IMR-90 (cell line): Measurements from ENCODE around the gene STAT6. TPM values are rescaled to one million over a fixed set of nuclear protein-coding genes. Genes with fewer than 3 reads are reported as not detected.

Source experiments
- ATAC-seq: fragments of 200-7000 bp; cut with Tn5 transposase; 2 replicates; pipeline ENCODE4 v1.9.1; 2020; ENCODE audit warnings: low read depth, mild to moderate bottlenecking, moderate library complexity
- BruUV-seq: library from RNA; stranded (reverse); fragments of 400-500 nt; replicated peaks from 2 replicates; lab custom pipeline; 2021; lab: Mats Ljungman, UMichigan
- CTCF ChIA-PET: fragments of 300-600 bp; formaldehyde crosslinking; extraction: SDS; loops from one replicate; lab custom pipeline; 2021; ENCODE audit warnings: antibody characterized with exemption; lab: Yijun Ruan, JAX
- POLR2A ChIA-PET: fragments of 300-600 bp; sonication (Branson Sonifier 250); formaldehyde crosslinking; loops from one replicate; lab custom pipeline; 2022; ENCODE audit warnings: antibody characterized with exemption; ENCODE audit not compliant: unreplicated experiment; lab: Charles Lee
- DNase-seq: peaks from one replicate; pipeline ENCODE4 v3.0.0; 2013
- H2AFZ ChIP-seq: replicated peaks from 2 replicates; pipeline ENCODE3; 2013; ENCODE audit warnings: low read length, mild to moderate bottlenecking; ENCODE audit not compliant: poor library complexity
- H2AK5ac ChIP-seq: 2 replicates; pipeline ENCODE4 v1.6.1; 2013; ENCODE audit warnings: low read depth, low read length, inconsistent platforms
- H2AK9ac ChIP-seq: replicated peaks from 2 replicates; pipeline ENCODE3; 2013; ENCODE audit warnings: mild to moderate bottlenecking, low read depth, low read length, moderate library complexity; ENCODE audit not compliant: poor library complexity
- H2BK120ac ChIP-seq: 2 replicates; pipeline ENCODE4 v1.6.1; 2013; ENCODE audit warnings: low read depth, low read length, inconsistent platforms
- H2BK15ac ChIP-seq: 3 replicates; pipeline ENCODE4 v1.6.1; 2013; ENCODE audit warnings: low read depth, low read length, inconsistent platforms
- H2BK20ac ChIP-seq: 2 replicates; pipeline ENCODE4 v1.6.1; 2013; ENCODE audit warnings: low read depth, mild to moderate bottlenecking, inconsistent platforms, low read length, moderate library complexity
- H2BK5ac ChIP-seq: 2 replicates; pipeline ENCODE4 v1.6.1; 2013; ENCODE audit warnings: mild to moderate bottlenecking, low read depth, low read length, inconsistent platforms; ENCODE audit not compliant: poor library complexity, severe bottlenecking
- H3K14ac ChIP-seq: replicated peaks from 2 replicates; pipeline ENCODE4 v1.6.1; 2013; ENCODE audit warnings: low read depth, low read length, inconsistent platforms
- H3K18ac ChIP-seq: 2 replicates; pipeline ENCODE4 v1.6.1; 2013; ENCODE audit warnings: low read depth, low read length, control low read depth
- H3K23ac ChIP-seq: 2 replicates; pipeline ENCODE4 v1.6.1; 2013; ENCODE audit warnings: low read depth, low read length, inconsistent platforms
- H3K27ac ChIP-seq: 2 replicates; pipeline ENCODE4 v1.5.1; 2013; ENCODE audit warnings: mild to moderate bottlenecking, control low read depth, low read length; ENCODE audit not compliant: insufficient read depth
- H3K27me3 ChIP-seq: 2 replicates; pipeline ENCODE4 v1.6.1; 2013; ENCODE audit warnings: low read length; ENCODE audit not compliant: control insufficient read depth, insufficient read depth
- H3K36me3 ChIP-seq: 2 replicates; pipeline ENCODE4 v1.6.1; 2013; ENCODE audit warnings: low read length, mixed read lengths; ENCODE audit not compliant: control insufficient read depth, insufficient read depth
- H3K4ac ChIP-seq: 2 replicates; pipeline ENCODE4 v1.6.1; 2013; ENCODE audit warnings: low read depth, low read length, inconsistent platforms
- H3K4me1 ChIP-seq: 2 replicates; pipeline ENCODE4 v1.6.1; 2013; ENCODE audit warnings: low read length, mixed read lengths; ENCODE audit not compliant: control insufficient read depth, insufficient read depth
- H3K4me2 ChIP-seq: 2 replicates; pipeline ENCODE4 v1.6.1; 2013; ENCODE audit warnings: low read depth, mild to moderate bottlenecking, control low read depth, low read length, moderate library complexity
- H3K4me3 ChIP-seq: 2 replicates; pipeline ENCODE4 v1.5.1; 2013; ENCODE audit warnings: low read depth, mild to moderate bottlenecking, control low read depth, low read length, moderate library complexity; ENCODE audit not compliant: insufficient read depth
- H3K56ac ChIP-seq: 2 replicates; pipeline ENCODE4 v1.6.1; 2013; ENCODE audit warnings: low read length, inconsistent platforms; ENCODE audit not compliant: insufficient read depth; ENCODE audit errors: extremely low read depth
- H3K79me1 ChIP-seq, 2 experiments: 2 replicates each; pipeline ENCODE4 v1.6.1; 2013; ENCODE audit warnings: low read length in 2 of 2, inconsistent platforms in 1 of 2, low read depth in 1 of 2
- H3K9ac ChIP-seq: 2 replicates; pipeline ENCODE4 v1.6.1; 2013; ENCODE audit warnings: low read depth, low read length, control low read depth
- H3K9me1 ChIP-seq: 2 replicates; pipeline ENCODE4 v1.6.1; 2013; ENCODE audit warnings: low read length, inconsistent platforms; ENCODE audit not compliant: insufficient read depth
- H3K9me3 ChIP-seq: 2 replicates; pipeline ENCODE4 v1.6.1; 2013; ENCODE audit warnings: low read length; ENCODE audit not compliant: control insufficient read depth, insufficient read depth
- H4K20me1 ChIP-seq: 2 replicates; pipeline ENCODE4 v1.6.1; 2013; ENCODE audit warnings: low read length, inconsistent platforms; ENCODE audit not compliant: insufficient read depth
- H4K5ac ChIP-seq: 2 replicates; pipeline ENCODE4 v1.6.1; 2013; ENCODE audit warnings: mild to moderate bottlenecking, low read depth, low read length, control low read depth
- H4K8ac ChIP-seq, 2 experiments: 2 replicates each; pipeline ENCODE4 v1.6.1; 2013; ENCODE audit warnings: low read depth in 2 of 2, low read length in 2 of 2, control low read depth in 1 of 2, inconsistent platforms in 1 of 2
- H4K91ac ChIP-seq: 2 replicates; pipeline ENCODE4 v1.6.1; 2013; ENCODE audit warnings: low read depth, low read length, inconsistent platforms; ENCODE audit not compliant: insufficient read depth
- BHLHE40 ChIP-seq: fragments of 150-350 bp; IDR thresholded peaks from 2 replicates; pipeline ENCODE4 v1.6.1; 2016; ENCODE audit warnings: mild to moderate bottlenecking, low read depth, low read length
- CEBPB ChIP-seq: IDR thresholded peaks from 2 replicates; pipeline ENCODE4 v1.6.1; 2012; ENCODE audit warnings: low read depth, low read length, improper control_type of control experiment
- CHD1 ChIP-seq: IDR thresholded peaks from 2 replicates; pipeline ENCODE4 v1.6.1; 2012; ENCODE audit warnings: low read depth, low read length, improper control_type of control experiment
- MAZ ChIP-seq: IDR thresholded peaks from 2 replicates; pipeline ENCODE4 v1.6.1; 2012; ENCODE audit warnings: low read depth, mild to moderate bottlenecking, low read length, improper control_type of control experiment, moderate library complexity, borderline replicate concordance
- NFE2L2 ChIP-seq: fragments of 150-350 bp; IDR thresholded peaks from 2 replicates; pipeline ENCODE4 v1.6.1; 2016; ENCODE audit warnings: low read depth, mild to moderate bottlenecking, low read length
- POLR2A ChIP-seq: IDR thresholded peaks from 2 replicates; pipeline ENCODE4 v1.6.1; 2012; ENCODE audit warnings: mild to moderate bottlenecking, low read depth, low read length
- WGBS, 2 experiments: methylation state at CpG; one replicate each; pipeline versions ENCODE4 v1.1.5 to v1.1.7; 2013; ENCODE audit warnings: missing lambda C conversion rate in 2 of 2; ENCODE audit not compliant: insufficient read length in 1 of 2; ENCODE audit errors: extremely low coverage in 2 of 2; 5-methylcytosine and 5-hydroxymethylcytosine counted together
- dilution Hi-C: fragments of 300-500 bp; cut with HindIII; formaldehyde crosslinking; loops from one replicate; pipeline ENCODE4 v1.14.3; 2018; ENCODE audit warnings: low sequenced_read_pairs; ENCODE audit not compliant: unreplicated experiment
- in situ Hi-C: fragments of 300-500 bp; cut with MboI; formaldehyde crosslinking; loops from 3 replicates; pipeline ENCODE4 v1.14.3; 2019; ENCODE audit warnings: low sequenced_read_pairs, inconsistent platforms, mixed read lengths
- intact Hi-C: fragments of 100-400 bp; cut with micrococcal nuclease; formaldehyde crosslinking; loops from 2 replicates; pipeline ENCODE4 v1.10.0; 2022
- polyA plus RNA-seq, 3 experiments: library from polyadenylated mRNA; depleted of rRNA; stranded (reverse); fragments of >200 nt; gene quantifications; 2 replicates each; pipeline ENCODE4 v1.2.3, GENCODE V29; 2012; ENCODE audit warnings: low replicate concordance in 1 of 3
- total RNA-seq: library from RNA; depleted of rRNA; stranded (reverse); fragments of >200 nt; gene quantifications from 2 replicates; pipeline ENCODE4 v1.2.3, GENCODE V29; 2012
- TF ChIP-seq, protein P1 (sequence below): fragments of 150-350 bp; IDR thresholded peaks from 2 replicates; pipeline ENCODE4 v1.6.1; 2017; ENCODE audit warnings: mild to moderate bottlenecking, antibody characterized with exemption, low read length, low read depth

STAT6 gene
- total and polyA plus RNA-seq, 2 of the 4 experiments (the other 2 are of a cell fraction), result 43.4 to 96.9 TPM

DNA sequence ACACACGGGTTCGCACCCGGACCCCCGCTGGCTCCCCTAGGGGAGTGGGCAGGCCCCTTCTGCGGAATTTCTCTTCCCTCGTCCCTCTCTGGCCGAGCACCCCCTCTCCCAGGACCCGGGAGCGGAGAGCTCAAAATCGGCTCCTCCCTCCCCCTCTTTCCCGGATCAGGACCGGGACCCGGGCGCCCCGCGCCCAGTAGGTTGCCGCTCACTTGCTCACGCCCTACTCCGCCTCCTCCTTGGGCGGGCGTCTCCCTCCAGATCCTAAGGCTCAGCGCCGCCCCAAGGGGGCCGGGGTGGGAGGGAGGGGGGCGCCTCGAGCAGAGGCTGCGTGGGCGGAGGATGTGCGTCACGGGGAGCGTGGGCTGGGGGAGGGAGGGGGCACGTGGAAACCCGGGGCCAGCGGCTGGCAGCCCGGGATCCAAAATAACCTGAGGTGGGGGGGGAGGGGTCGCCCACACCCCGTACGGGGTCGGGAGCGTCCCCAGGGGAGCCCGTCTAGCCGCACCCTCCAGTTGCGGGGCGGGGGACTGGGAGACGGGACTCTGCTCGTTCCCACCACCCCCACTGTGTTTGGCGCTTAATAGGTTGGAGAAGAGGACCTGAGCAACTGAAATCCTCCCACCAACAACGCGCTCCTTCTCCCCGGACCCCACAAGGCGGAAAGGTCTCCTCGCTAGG, 24.0 kb downstream of the STAT6 start:
- H3K4me1 ChIP-seq, result peaks cover 18% of the 10 kb centered on the region
- in situ Hi-C loops, result no loop called here
- peak overlapping the region; percentile 96 for H2BK5ac ChIP-seq
- peaks cover 29% of the 10 kb centered on the region for H4K20me1 ChIP-seq
- POLR2A ChIA-PET, result interaction anchor here (0.6 to 1.6 kb wide), 3 partner anchors 8 to 41 kb away, joined by 3 to 9 read pairs (median 4); partner anchors contain the start of gene NEMP1
- peak; percentile 49 for ATAC-seq
- H3K9ac ChIP-seq, result peak overlapping the region; percentile 96
- H4K91ac ChIP-seq, result peak overlapping the region; percentile 97
- H3K23ac ChIP-seq, result peak overlapping the region; percentile 99
- peak overlapping the region; percentile 97 for H3K14ac ChIP-seq
- H2BK15ac ChIP-seq, result peak overlapping the region; percentile 99
- H3K27ac ChIP-seq, result peak overlapping the region; percentile 98
- H3K9me1 ChIP-seq, result peaks cover 6% of the 10 kb centered on the region
- H3K18ac ChIP-seq, result peak overlapping the region; percentile 96
- peak overlapping the region; percentile 99 for H3K4ac ChIP-seq
- H3K56ac ChIP-seq, result peak overlapping the region; percentile 99
- intact Hi-C loops, result no loop called here
- H2AK5ac ChIP-seq, result peak overlapping the region; percentile 98
- no TSS peak for BruUV-seq
- peak overlapping the region; percentile 95 for H2BK120ac ChIP-seq
- H3K4me2 ChIP-seq, result peak overlapping the region; percentile 90
- H3K36me3 ChIP-seq, result peaks cover 18% of the 10 kb centered on the region
- peak overlapping the region; percentile 96 to 98 for H4K8ac ChIP-seq
- peak overlapping the region; percentile 88 for H2AFZ ChIP-seq
- H3K4me3 ChIP-seq, result peak overlapping the region; percentile 59
- H2AK9ac ChIP-seq, result peak overlapping the region; percentile 100
- peak overlapping the region; percentile 60 for H2BK20ac ChIP-seq
- peak overlapping the region; percentile 95 for H4K5ac ChIP-seq
- dilution Hi-C loops, result no loop called here
- peak; percentile 93 for DNase-seq
- 0% methylated on average over 4 of the region's 52 CpGs; no CpG with 5 or more reads in 1 of the 2 experiments for WGBS, 2 experiments
- H3K27me3 ChIP-seq, result no peaks in the 10 kb centered on the region
- peaks cover 5 to 37% of the 10 kb centered on the region in 2 experiments; a peak in 3 of 4 replicates for H3K79me1 ChIP-seq
- TF ChIP-seq NFE2L2, result no peak
- TF ChIP-seq POLR2A, result peak; percentile 11; the same call in 1 of the 2 replicates
- TF ChIP-seq CEBPB, result no peak
- TF ChIP-seq, protein P1, sequence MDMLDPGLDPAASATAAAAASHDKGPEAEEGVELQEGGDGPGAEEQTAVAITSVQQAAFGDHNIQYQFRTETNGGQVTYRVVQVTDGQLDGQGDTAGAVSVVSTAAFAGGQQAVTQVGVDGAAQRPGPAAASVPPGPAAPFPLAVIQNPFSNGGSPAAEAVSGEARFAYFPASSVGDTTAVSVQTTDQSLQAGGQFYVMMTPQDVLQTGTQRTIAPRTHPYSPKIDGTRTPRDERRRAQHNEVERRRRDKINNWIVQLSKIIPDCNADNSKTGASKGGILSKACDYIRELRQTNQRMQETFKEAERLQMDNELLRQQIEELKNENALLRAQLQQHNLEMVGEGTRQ, result peak; percentile 69; the same call in 1 of the 2 replicates
- TF ChIP-seq MAZ, result peak; percentile 88; the same call in 1 of the 2 replicates
- TF ChIP-seq CHD1, result 0 out of 2 replicates have a peak, but pooled peaks have one; percentile 48
- peak; percentile 51; the same call in 1 of the 2 replicates for TF ChIP-seq BHLHE40
- H3K9me3 ChIP-seq, result no peaks in the 10 kb centered on the region
- CTCF ChIA-PET, result interaction anchor here (1.0 kb wide), 2 partner anchors 61 to 152 kb away, joined by 3 read pairs; no protein-coding TSS in a partner anchor
